Stimulated activated CD4-positive, alpha-beta T cell treated with anti-CD3 and anti-CD28 coated beads, Interleukin-1b, Interleukin-23, amount 100 ng/mL, for 48 hours (primary cell): ENCODE data around the gene CLDN34.

Experiments used
- DNase-seq: peaks from one replicate; pipeline ENCODE4 v3.0.0-alpha.2; 2020

The CLDN34 gene

GRCh38 chrX:9983441-9983840, 16.3 kb downstream of the CLDN34 start:
- no peak for DNase-seq

DNA sequence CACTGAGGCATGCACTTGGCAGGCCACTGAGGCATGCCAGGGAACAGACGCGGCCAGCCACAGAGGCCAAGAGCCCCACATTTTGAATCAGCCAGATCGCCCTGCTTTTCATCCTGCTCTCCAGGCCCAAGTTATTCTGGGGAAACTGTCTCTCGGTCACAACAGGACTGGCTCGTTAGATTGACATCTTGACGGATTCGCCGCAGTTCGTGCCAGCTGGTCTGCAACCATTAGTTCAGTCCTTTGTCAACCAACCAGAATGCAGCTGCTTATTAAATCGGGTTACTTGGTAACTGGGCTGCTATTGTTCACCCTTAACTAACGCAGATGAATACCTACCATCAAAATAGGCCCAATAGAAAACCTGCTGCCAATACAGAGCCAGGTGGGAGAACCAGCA, 16.7 kb downstream of the CLDN34 start:
- no peak for DNase-seq

DNA sequence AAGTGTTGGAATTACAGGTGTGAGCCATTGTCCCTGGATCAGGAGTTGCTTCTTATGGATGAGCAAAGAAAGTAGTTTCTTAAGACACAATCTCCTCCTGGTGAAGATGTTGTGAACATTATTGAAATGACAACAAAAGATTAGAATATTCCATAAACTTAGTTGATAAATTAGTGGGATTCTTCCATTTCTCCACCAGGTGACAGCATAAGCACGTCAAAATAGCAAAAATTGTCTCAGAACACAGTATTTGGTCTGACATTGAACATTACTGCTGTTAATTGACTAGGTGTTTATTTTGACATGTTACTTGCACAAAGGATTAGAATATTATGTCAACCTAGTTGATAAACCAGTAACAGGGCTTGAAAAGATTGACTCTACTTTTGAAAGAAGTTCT, 21.6 kb downstream of the CLDN34 start:
- no peak for DNase-seq

GRCh38 chrX:9992061-9992460, 24.9 kb downstream of the CLDN34 start:
- no peak for DNase-seq

DNA sequence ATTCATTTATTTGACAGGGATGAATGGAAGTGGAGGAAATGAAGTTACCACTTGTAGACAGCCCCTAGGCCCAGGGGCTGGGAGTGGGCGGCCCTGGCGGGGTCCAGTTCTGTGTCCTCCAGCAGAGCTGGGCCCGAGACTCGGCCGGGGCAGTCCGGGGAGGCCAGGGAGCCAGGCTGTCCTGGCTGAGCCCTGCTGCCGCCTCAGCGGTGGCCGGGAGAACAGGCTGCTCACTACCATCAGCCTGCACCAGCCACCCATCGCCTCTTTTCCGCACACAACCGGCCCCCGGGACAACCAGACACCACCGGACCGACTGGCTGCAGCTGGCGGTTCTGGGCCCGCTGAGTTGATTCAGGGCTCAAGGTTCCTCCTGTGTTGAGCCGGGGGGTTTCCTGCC, 25.6 kb downstream of the CLDN34 start:
- no peak for DNase-seq

DNA sequence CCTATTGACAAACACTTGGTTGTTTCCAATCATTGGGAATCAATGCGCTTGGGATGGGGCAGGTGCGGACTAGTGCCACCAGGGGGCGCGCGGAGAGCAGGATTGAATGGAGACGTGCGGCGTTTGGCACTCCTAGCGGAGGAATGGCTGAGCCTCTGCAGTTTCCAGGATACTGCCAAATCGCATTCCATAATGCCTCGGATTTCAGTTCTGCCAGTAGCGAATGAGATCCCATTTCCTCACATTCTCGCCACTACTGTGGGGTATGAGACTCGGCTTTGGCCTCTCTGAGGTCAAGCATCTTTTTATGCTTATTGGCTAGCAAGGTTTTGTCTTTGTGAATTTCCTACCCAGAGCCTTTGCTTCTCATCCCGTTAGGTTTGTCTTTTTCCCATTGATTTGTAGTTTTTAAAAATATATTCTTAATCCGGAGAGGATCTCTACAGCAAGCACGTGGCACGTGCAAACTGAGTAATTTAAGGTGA, 28.7 kb downstream of the CLDN34 start:
- DNase-seq: peak; percentile 65

- no peak for DNase-seq
Measured at GRCh38 chrX:9997041-9997440, 29.9 kb downstream of the CLDN34 start.

DNA sequence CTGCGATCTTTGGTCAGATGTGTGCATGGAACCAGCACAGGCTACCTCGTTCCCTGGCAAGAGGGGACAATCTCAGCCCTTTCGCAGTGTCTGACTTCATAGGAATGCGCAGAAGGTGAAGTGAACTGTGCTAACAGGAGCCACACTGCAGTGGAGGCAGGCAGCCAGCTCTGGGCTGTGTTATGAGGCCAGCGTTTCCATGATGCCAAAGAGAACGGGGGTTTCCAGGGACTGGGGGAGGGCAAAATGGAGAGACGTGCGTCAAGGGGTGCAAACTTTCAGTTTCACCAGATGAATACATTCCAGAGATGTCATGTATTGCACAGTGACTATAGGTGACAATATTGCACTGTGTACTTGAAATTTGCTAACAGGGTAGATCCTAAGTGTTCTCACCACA, 30.4 kb downstream of the CLDN34 start:
- peak; percentile 75 for DNase-seq

DNA sequence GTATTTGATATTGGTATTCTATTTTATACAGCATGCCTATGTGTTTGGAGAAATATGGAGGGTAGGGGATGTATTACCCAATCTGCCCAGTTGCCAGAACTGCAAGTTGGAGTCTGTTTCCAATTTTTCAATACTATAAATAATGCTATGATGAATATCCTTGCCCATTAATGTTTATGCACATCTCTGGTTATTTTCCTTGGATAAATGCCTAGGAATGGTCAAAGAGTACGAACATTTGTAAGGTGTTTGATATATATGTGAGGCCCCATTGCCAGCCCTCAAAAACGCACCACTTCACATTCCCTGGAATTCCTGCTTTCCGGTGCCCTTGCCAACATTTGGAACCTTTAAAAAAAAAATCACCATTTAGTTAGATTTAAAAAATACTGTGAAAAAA, 34.3 kb downstream of the CLDN34 start:
- DNase-seq: no peak

DNA sequence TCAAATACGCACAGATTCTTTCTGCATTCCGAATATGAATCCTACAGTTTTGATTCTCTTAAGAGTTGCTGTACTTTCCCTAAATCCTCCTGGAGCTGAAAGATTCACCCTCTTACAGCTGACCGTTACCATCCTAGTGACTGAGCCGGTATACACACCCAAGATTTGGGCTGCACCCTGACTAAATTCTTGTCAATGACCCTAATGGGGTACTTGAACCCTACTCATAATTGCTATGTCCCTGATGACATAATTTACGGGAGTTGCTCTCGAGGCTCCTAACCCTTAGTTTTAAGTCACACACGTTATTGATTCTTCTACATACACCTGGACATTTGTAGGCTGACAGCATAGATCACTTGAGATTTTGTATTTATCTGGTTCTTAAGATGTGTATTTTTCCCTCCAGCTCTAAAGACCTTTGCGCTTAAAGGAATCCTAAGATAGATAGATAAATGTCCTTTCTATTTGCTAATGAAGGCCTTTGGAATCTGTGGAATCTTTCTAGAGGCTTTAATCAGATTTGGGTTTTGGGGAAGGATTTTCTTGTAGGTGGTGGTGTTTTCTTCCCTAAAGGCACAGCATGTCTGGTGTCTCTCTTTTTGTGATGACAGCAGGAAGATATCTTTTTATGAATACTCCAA, 37.8 kb downstream of the CLDN34 start:
- no peak for DNase-seq

DNA sequence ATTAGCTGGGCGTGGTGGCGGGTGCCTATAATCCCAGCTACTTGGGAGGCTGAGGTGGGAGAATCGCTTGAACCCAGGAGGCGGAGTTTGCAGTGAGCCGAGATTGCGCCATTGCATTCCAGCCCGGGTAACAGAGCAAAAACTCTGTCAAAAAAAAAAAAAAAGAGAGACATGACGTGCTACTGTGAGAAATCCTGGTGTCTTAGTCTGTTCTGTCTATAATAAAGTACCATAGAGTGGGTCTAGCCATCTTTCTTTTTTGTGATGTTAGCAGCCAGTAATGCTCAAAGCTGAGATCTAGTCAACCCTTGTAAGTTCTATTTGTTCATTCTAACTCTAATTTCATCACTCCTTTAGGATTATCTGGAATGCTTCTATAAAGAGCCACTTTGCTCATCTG, 38.9 kb downstream of the CLDN34 start:
- DNase-seq: no peak

DNA sequence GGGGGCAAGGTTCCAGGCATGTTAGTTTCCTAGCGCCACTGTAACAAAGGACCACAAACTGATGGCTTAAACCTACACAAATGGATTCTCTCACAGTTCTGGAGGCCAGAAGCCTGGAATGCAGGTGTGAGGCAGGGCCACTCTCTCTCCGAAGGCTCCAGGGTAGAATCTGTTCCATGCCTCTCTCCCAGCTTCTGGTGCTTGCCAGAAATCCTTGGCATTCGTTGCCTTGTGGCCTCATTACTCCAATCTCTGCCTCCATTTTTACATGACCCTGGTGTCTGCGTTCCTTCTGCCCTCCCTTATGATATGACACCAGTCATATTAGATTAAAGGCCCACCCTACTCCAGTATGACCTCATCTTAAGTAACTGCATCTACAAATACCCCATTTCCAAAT, 39.6 kb downstream of the CLDN34 start:
- DNase-seq: no peak

GRCh38 chrX:10007621-10008020, 40.5 kb downstream of the CLDN34 start:
- no peak for DNase-seq

DNA sequence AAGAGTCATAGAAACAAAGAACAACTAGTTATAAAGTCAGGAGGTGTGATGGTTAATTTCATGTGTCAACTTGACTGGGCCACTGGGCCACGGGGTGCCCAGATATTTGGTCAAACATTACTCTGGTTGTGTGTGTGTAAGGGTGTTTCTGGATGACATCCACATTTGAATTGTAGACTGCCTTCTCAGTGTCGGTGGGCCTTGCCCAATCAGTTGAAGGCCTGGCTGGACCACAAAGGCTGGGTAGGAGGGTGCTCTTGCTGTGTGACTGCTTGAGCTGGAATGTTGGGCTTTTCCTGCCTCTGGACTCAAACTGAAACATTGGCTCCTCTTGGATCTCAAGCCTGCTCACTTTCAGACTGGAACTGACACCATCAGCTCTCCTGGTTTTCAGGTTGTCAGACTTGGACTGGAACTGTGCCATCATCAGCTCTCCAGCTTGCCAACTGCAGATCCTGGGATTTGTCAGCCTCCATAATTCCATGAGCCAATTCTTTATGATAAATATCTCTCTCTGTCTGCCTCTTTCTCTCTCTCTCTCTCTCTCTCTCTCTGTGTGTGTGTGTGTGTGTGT, 41.4 kb downstream of the CLDN34 start:
- no peak for DNase-seq

DNA sequence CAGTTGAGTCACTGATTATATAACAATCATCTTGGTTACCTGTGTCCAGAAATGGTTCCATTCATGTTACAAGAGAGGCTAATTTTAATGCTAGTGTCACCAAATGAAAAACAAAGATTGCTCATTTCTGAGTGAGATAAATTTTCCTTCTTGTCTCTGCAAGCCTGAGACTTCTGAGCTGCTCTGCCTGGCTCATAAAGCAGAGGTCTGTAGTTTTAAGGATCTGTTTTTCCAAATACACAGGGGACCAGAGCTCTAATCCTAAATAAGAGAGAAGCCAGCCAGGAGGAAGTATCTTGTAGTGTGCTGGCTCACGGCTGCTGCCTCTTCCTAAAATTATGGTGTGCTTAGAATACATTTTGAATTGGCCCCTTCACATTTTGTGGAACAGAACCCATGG, 42.6 kb downstream of the CLDN34 start:
- DNase-seq: no peak

DNA sequence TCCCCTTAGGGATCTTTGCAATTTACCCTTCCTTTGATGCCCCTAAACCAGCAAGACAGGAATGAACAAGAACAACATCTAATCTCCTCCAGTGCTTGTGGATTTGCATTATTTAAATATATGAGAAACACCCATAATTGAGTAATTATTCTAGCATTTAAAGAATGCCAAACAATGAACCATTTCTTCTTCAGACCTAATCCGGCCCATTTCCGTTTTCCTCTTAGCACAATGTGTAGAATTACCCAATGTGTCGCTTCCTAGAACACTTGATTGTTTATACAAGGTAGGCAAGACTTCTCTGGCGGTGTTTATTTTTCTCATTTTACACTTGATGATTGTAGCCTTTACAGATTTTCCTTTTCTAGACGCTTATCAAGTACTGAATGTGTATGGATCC, 43.5 kb downstream of the CLDN34 start:
- DNase-seq: no peak

GRCh38 chrX:10011261-10011931, 44.2 kb downstream of the CLDN34 start:
- no peak for DNase-seq

DNA sequence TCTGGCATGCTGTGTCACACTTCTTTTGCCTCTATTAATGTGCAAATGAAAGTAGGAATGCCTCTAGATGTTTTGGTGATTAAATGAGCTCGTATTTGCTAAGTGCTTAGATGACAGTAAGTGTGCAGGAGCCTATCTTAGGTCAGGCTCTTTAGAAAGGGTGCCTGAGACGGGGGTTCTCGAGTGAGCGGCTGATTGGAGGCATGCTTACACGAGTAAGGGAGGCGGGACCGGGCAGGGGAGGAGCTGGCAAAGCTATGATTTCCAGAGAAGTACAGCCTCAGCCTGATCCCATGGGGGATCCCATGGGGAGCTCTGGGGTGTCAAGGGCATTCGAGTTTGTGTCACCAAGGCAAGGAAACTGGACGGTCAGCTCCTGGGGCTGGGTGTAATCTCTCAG, 44.8 kb downstream of the CLDN34 start:
- DNase-seq: peak; percentile 28

DNA sequence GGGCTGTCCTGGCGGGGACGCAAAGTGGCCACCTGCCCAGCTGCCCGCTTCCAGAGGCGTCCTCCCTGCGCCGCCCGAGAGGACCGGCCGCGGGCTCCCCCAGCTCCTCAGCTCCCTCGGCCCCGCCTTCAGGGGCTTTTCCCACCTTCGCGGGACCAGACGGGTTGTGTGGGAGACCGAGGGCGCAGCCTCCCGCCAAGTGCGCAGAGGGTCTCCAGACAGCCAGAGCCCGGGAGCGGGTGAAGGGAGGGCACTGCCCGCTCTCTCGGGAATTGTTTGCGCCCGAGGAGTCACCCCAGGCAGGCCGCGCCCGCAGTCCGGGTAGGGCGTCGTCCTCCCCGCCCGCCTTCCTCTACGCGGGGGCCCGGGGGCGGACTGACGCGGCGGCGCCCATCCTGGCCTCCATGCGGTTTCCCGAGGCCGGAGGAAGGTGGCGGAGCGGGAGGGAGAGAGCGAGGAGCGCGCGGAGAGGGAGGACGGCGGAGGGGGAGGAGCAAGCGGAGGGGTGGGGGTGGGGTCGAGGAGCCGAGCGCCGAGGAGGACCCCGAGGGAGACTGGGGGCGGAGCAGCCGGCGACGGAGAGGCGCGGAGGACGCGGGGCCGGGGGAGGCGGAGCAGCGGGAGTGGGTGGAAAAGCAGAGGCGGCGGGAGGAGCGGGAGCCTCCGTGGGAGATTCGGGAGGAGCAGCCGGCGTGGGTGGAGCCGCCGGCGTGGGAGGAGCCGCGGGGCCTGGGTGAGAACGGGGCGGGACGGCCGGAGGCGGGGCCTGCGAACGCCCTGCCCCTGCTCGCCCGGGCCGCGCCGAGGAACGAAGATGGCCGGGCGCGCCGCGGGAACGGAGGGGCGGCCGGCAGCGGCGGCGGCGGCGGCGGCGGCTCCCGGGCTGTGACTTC, 47.5 kb downstream of the CLDN34 start:
- peak; percentile 66 for DNase-seq

DNA sequence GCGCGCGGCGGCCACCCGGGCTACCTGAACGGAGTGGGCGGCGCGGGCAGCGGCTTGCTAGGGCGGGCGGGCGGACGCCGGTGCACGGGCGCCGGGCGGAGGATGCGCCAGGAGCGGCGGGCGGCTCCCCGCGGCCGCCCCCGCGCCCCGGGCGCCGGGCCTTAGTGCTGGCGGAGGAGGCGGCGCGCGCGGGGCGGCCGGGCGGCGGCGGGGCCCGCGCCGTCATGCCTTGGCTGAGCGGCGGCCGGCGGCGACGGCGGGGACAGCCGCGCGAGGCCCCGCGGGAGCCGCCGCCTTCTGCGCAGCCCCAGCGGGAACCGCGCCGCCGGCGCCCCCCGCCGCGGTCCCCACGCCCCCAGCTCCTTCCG, 48.2 kb downstream of the CLDN34 start:
- no peak for DNase-seq

DNA sequence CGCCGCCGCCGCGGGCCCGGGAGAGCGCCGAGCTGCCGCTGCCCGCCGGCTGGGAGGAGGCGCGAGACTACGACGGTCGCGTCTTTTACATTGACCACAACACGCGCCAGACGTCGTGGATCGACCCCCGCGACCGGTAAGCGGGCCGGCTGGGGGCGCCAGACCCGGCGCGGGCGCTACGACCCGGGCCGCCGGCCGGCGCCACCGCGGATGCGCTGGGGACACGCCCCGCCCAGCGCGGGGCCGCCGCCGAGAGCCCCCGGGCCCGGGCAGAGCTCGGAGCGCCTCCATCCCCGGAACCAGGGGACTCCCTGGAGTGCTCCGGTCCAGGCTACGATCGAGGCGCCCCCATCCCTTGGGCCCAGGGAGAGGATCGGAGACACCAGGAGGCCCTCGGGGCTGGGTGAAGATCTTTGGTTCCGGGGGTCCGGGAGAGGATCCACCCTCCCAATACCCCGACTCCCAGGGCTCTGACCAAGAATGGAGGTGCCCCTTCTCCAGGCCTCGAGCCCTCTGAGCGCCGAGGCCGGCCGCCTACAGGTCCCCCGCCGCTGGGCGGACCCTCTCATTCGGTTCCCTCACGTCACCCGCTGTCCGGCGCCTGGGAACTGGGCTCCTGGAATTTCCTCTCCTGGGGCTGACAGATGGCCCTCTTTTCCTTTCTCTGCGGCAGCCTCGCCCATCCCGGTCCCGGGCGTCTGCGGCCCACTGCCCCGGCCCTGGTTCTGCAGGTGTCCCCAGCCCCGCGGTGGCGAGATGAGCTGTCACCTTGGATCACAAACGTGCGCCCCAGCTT, 48.8 kb downstream of the CLDN34 start:
- no peak for DNase-seq

- DNase-seq: no peak
Measured at GRCh38 chrX:10016519-10017132, 49.5 kb downstream of the CLDN34 start.
